ENCODE data around the gene SPRR5.

GRCh38 chr1:152976688-152977087 lies 29.7 kb downstream of the SPRR5 start:
- TF ChIP-seq EZH2 (IDR thresholded peaks at IDR 0.05; ENCODE audit: low read length, missing control alignments) (no peak), CTCF (conservative IDR thresholded peaks at IDR 0.05 in 1 of 2, IDR thresholded peaks at IDR 0.05 in 1 of 2; ENCODE audit: low read depth in 1 of 2, low read length in 2 of 2) (no peak)

Measured in fibroblast of lung (primary cell).